IMR-90 (cell line): Measurements from ENCODE around the gene INPP5E. TPM values are rescaled to one million over a fixed set of nuclear protein-coding genes. Genes with fewer than 3 reads are reported as not detected.

ENCODE experiments used
- ATAC-seq: fragments of 200-7000 bp; cut with Tn5 transposase; 2 replicates; pipeline ENCODE4 v1.9.1; 2020; ENCODE audit warnings: low read depth, mild to moderate bottlenecking, moderate library complexity
- BruUV-seq: library from RNA; stranded (reverse); fragments of 400-500 nt; replicated peaks from 2 replicates; lab custom pipeline; 2021; lab: Mats Ljungman, UMichigan
- CTCF ChIA-PET: fragments of 300-600 bp; formaldehyde crosslinking; extraction: SDS; loops from one replicate; lab custom pipeline; 2021; ENCODE audit warnings: antibody characterized with exemption; lab: Yijun Ruan, JAX
- POLR2A ChIA-PET: fragments of 300-600 bp; sonication (Branson Sonifier 250); formaldehyde crosslinking; loops from one replicate; lab custom pipeline; 2022; ENCODE audit warnings: antibody characterized with exemption; ENCODE audit not compliant: unreplicated experiment; lab: Charles Lee
- DNase-seq: peaks from one replicate; pipeline ENCODE4 v3.0.0; 2013
- H2AFZ ChIP-seq: replicated peaks from 2 replicates; pipeline ENCODE3; 2013; ENCODE audit warnings: low read length, mild to moderate bottlenecking; ENCODE audit not compliant: poor library complexity
- H2AK5ac ChIP-seq: 2 replicates; pipeline ENCODE4 v1.6.1; 2013; ENCODE audit warnings: low read depth, low read length, inconsistent platforms
- H2AK9ac ChIP-seq: replicated peaks from 2 replicates; pipeline ENCODE3; 2013; ENCODE audit warnings: mild to moderate bottlenecking, low read depth, low read length, moderate library complexity; ENCODE audit not compliant: poor library complexity
- H2BK120ac ChIP-seq: 2 replicates; pipeline ENCODE4 v1.6.1; 2013; ENCODE audit warnings: low read depth, low read length, inconsistent platforms
- H2BK15ac ChIP-seq: 3 replicates; pipeline ENCODE4 v1.6.1; 2013; ENCODE audit warnings: low read depth, low read length, inconsistent platforms
- H2BK20ac ChIP-seq: 2 replicates; pipeline ENCODE4 v1.6.1; 2013; ENCODE audit warnings: low read depth, mild to moderate bottlenecking, inconsistent platforms, low read length, moderate library complexity
- H2BK5ac ChIP-seq: 2 replicates; pipeline ENCODE4 v1.6.1; 2013; ENCODE audit warnings: mild to moderate bottlenecking, low read depth, low read length, inconsistent platforms; ENCODE audit not compliant: poor library complexity, severe bottlenecking
- H3K14ac ChIP-seq: replicated peaks from 2 replicates; pipeline ENCODE4 v1.6.1; 2013; ENCODE audit warnings: low read depth, low read length, inconsistent platforms
- H3K18ac ChIP-seq: 2 replicates; pipeline ENCODE4 v1.6.1; 2013; ENCODE audit warnings: low read depth, low read length, control low read depth
- H3K23ac ChIP-seq: 2 replicates; pipeline ENCODE4 v1.6.1; 2013; ENCODE audit warnings: low read depth, low read length, inconsistent platforms
- H3K27ac ChIP-seq: 2 replicates; pipeline ENCODE4 v1.5.1; 2013; ENCODE audit warnings: mild to moderate bottlenecking, control low read depth, low read length; ENCODE audit not compliant: insufficient read depth
- H3K27me3 ChIP-seq: 2 replicates; pipeline ENCODE4 v1.6.1; 2013; ENCODE audit warnings: low read length; ENCODE audit not compliant: control insufficient read depth, insufficient read depth
- H3K36me3 ChIP-seq: 2 replicates; pipeline ENCODE4 v1.6.1; 2013; ENCODE audit warnings: low read length, mixed read lengths; ENCODE audit not compliant: control insufficient read depth, insufficient read depth
- H3K4ac ChIP-seq: 2 replicates; pipeline ENCODE4 v1.6.1; 2013; ENCODE audit warnings: low read depth, low read length, inconsistent platforms
- H3K4me1 ChIP-seq: 2 replicates; pipeline ENCODE4 v1.6.1; 2013; ENCODE audit warnings: low read length, mixed read lengths; ENCODE audit not compliant: control insufficient read depth, insufficient read depth
- H3K4me2 ChIP-seq: 2 replicates; pipeline ENCODE4 v1.6.1; 2013; ENCODE audit warnings: low read depth, mild to moderate bottlenecking, control low read depth, low read length, moderate library complexity
- H3K4me3 ChIP-seq: 2 replicates; pipeline ENCODE4 v1.5.1; 2013; ENCODE audit warnings: low read depth, mild to moderate bottlenecking, control low read depth, low read length, moderate library complexity; ENCODE audit not compliant: insufficient read depth
- H3K56ac ChIP-seq: 2 replicates; pipeline ENCODE4 v1.6.1; 2013; ENCODE audit warnings: low read length, inconsistent platforms; ENCODE audit not compliant: insufficient read depth; ENCODE audit errors: extremely low read depth
- H3K79me1 ChIP-seq, 2 experiments: 2 replicates each; pipeline ENCODE4 v1.6.1; 2013; ENCODE audit warnings: low read length in 2 of 2, inconsistent platforms in 1 of 2, low read depth in 1 of 2
- H3K9ac ChIP-seq: 2 replicates; pipeline ENCODE4 v1.6.1; 2013; ENCODE audit warnings: low read depth, low read length, control low read depth
- H3K9me1 ChIP-seq: 2 replicates; pipeline ENCODE4 v1.6.1; 2013; ENCODE audit warnings: low read length, inconsistent platforms; ENCODE audit not compliant: insufficient read depth
- H3K9me3 ChIP-seq: 2 replicates; pipeline ENCODE4 v1.6.1; 2013; ENCODE audit warnings: low read length; ENCODE audit not compliant: control insufficient read depth, insufficient read depth
- H4K20me1 ChIP-seq: 2 replicates; pipeline ENCODE4 v1.6.1; 2013; ENCODE audit warnings: low read length, inconsistent platforms; ENCODE audit not compliant: insufficient read depth
- H4K5ac ChIP-seq: 2 replicates; pipeline ENCODE4 v1.6.1; 2013; ENCODE audit warnings: mild to moderate bottlenecking, low read depth, low read length, control low read depth
- H4K8ac ChIP-seq, 2 experiments: 2 replicates each; pipeline ENCODE4 v1.6.1; 2013; ENCODE audit warnings: low read depth in 2 of 2, low read length in 2 of 2, control low read depth in 1 of 2, inconsistent platforms in 1 of 2
- H4K91ac ChIP-seq: 2 replicates; pipeline ENCODE4 v1.6.1; 2013; ENCODE audit warnings: low read depth, low read length, inconsistent platforms; ENCODE audit not compliant: insufficient read depth
- CHD1 ChIP-seq: IDR thresholded peaks from 2 replicates; pipeline ENCODE4 v1.6.1; 2012; ENCODE audit warnings: low read depth, low read length, improper control_type of control experiment
- FOS ChIP-seq: fragments of 150-350 bp; IDR thresholded peaks from 2 replicates; pipeline ENCODE4 v1.6.1; 2016; ENCODE audit warnings: low read depth, low read length
- MAFK ChIP-seq: IDR thresholded peaks from 2 replicates; pipeline ENCODE4 v1.6.1; 2012; ENCODE audit warnings: low read depth, low read length, improper control_type of control experiment
- MAZ ChIP-seq: IDR thresholded peaks from 2 replicates; pipeline ENCODE4 v1.6.1; 2012; ENCODE audit warnings: low read depth, mild to moderate bottlenecking, low read length, improper control_type of control experiment, moderate library complexity, borderline replicate concordance
- WGBS, 2 experiments: methylation state at CpG; one replicate each; pipeline versions ENCODE4 v1.1.5 to v1.1.7; 2013; ENCODE audit warnings: missing lambda C conversion rate in 2 of 2; ENCODE audit not compliant: insufficient read length in 1 of 2; ENCODE audit errors: extremely low coverage in 2 of 2; 5-methylcytosine and 5-hydroxymethylcytosine counted together
- dilution Hi-C: fragments of 300-500 bp; cut with HindIII; formaldehyde crosslinking; loops from one replicate; pipeline ENCODE4 v1.14.3; 2018; ENCODE audit warnings: low sequenced_read_pairs; ENCODE audit not compliant: unreplicated experiment
- in situ Hi-C: fragments of 300-500 bp; cut with MboI; formaldehyde crosslinking; loops from 3 replicates; pipeline ENCODE4 v1.14.3; 2019; ENCODE audit warnings: low sequenced_read_pairs, inconsistent platforms, mixed read lengths
- intact Hi-C: fragments of 100-400 bp; cut with micrococcal nuclease; formaldehyde crosslinking; loops from 2 replicates; pipeline ENCODE4 v1.10.0; 2022
- polyA plus RNA-seq, 3 experiments: library from polyadenylated mRNA; depleted of rRNA; stranded (reverse); fragments of >200 nt; gene quantifications; 2 replicates each; pipeline ENCODE4 v1.2.3, GENCODE V29; 2012; ENCODE audit warnings: low replicate concordance in 1 of 3
- total RNA-seq: library from RNA; depleted of rRNA; stranded (reverse); fragments of >200 nt; gene quantifications from 2 replicates; pipeline ENCODE4 v1.2.3, GENCODE V29; 2012; rRNA removed
- TF ChIP-seq, protein P1 (sequence below): conservative IDR thresholded peaks from 2 replicates; pipeline ENCODE4 v1.5.1; 2012; ENCODE audit warnings: mild to moderate bottlenecking, low read depth, low read length, improper control_type of control experiment
- TF ChIP-seq, protein P2 (sequence below): fragments of 150-350 bp; IDR thresholded peaks from 2 replicates; pipeline ENCODE4 v1.6.1; 2016; ENCODE audit warnings: low read depth, mild to moderate bottlenecking, low read length, moderate library complexity, borderline replicate concordance

The INPP5E gene
- total and polyA plus RNA-seq, 2 of the 4 experiments (the other 2 are of a cell fraction) = 1.6 to 9.4 TPM

DNA sequence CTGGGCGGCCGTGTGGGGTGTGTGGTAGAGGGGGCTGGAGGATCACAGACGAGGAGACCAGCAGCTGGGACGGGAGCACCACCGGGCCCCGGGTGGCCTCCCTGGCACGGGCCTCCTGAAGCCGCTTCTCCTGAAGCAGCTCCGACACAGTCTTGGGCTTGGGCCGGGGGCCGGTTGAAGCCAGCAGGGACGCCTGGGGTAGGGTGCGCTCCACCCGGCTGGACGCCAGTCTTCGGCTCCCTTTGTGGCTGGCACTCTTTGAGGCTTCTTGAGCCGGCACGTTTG lies 60.7 kb downstream of the INPP5E start:
- H4K8ac ChIP-seq = no peak overlapping the region
- H4K91ac ChIP-seq = no peak overlapping the region
- no peak overlapping the region for H2AK9ac ChIP-seq
- no peak overlapping the region for H3K27ac ChIP-seq
- H3K79me1 ChIP-seq = no peaks in the 10 kb centered on the region
- no peak overlapping the region for H2BK120ac ChIP-seq
- no peak overlapping the region for H3K18ac ChIP-seq
- peaks cover 44% of the 10 kb centered on the region for H3K36me3 ChIP-seq
- BruUV-seq = no TSS peak
- H3K4ac ChIP-seq = no peak overlapping the region
- H2BK20ac ChIP-seq = no peak overlapping the region
- H3K4me3 ChIP-seq = no peak overlapping the region
- H2AK5ac ChIP-seq = no peak overlapping the region
- DNase-seq (no peak), ATAC-seq (no peak)
- no peak overlapping the region for H2BK15ac ChIP-seq
- intact Hi-C loops (no loop called here), dilution Hi-C loops (no loop called here), in situ Hi-C loops (no loop called here)
- CTCF ChIA-PET = no interaction called here
- H3K4me2 ChIP-seq = no peak overlapping the region
- POLR2A ChIA-PET = no interaction called here
- no peak overlapping the region for H2BK5ac ChIP-seq
- no peaks in the 10 kb centered on the region for H4K20me1 ChIP-seq
- H3K4me1 ChIP-seq = no peaks in the 10 kb centered on the region
- no peaks in the 10 kb centered on the region for H3K9me1 ChIP-seq
- no peak overlapping the region for H3K9ac ChIP-seq
- 94% methylated on average over 6 of the region's 18 CpGs; no CpG with 5 or more reads in 1 of the 2 experiments for WGBS, 2 experiments
- H3K23ac ChIP-seq = no peak overlapping the region
- no peaks in the 10 kb centered on the region for H3K9me3 ChIP-seq
- TF ChIP-seq CHD1 (no peak), MAFK (no peak), FOS (no peak), MAZ (no peak)
- TF ChIP-seq, protein P1, sequence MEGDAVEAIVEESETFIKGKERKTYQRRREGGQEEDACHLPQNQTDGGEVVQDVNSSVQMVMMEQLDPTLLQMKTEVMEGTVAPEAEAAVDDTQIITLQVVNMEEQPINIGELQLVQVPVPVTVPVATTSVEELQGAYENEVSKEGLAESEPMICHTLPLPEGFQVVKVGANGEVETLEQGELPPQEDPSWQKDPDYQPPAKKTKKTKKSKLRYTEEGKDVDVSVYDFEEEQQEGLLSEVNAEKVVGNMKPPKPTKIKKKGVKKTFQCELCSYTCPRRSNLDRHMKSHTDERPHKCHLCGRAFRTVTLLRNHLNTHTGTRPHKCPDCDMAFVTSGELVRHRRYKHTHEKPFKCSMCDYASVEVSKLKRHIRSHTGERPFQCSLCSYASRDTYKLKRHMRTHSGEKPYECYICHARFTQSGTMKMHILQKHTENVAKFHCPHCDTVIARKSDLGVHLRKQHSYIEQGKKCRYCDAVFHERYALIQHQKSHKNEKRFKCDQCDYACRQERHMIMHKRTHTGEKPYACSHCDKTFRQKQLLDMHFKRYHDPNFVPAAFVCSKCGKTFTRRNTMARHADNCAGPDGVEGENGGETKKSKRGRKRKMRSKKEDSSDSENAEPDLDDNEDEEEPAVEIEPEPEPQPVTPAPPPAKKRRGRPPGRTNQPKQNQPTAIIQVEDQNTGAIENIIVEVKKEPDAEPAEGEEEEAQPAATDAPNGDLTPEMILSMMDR = no peak
- TF ChIP-seq, protein P2, sequence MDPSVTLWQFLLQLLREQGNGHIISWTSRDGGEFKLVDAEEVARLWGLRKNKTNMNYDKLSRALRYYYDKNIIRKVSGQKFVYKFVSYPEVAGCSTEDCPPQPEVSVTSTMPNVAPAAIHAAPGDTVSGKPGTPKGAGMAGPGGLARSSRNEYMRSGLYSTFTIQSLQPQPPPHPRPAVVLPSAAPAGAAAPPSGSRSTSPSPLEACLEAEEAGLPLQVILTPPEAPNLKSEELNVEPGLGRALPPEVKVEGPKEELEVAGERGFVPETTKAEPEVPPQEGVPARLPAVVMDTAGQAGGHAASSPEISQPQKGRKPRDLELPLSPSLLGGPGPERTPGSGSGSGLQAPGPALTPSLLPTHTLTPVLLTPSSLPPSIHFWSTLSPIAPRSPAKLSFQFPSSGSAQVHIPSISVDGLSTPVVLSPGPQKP = no peak
- no peaks in the 10 kb centered on the region for H3K27me3 ChIP-seq
- no peak overlapping the region for H3K56ac ChIP-seq
- no peak overlapping the region for H4K5ac ChIP-seq
- H2AFZ ChIP-seq = no peak overlapping the region
- H3K14ac ChIP-seq = no peak overlapping the region

Other genes starting within 250 kb of the INPP5E start
- not detected in 2 replicates for gene LHX3, start 234.7 kb downstream of the INPP5E start, total RNA-seq
- not detected in 2 replicates for gene LHX3, start 234.7 kb downstream of the INPP5E start, polyA plus RNA-seq (2012; rRNA removed)
- 5.0 and 5.9 TPM in 2 replicates for gene QSOX2, start 194.0 kb downstream of the INPP5E start, total RNA-seq
- 12.7 and 12.9 TPM in 2 replicates for gene QSOX2, start 194.0 kb downstream of the INPP5E start, polyA plus RNA-seq (2012; rRNA removed)
- gene CCDC187, start 135.8 kb downstream of the INPP5E start, total RNA-seq = not detected in 2 replicates
- not detected in 2 replicates for gene CCDC187, start 135.8 kb downstream of the INPP5E start, polyA plus RNA-seq (2012; rRNA removed)
- 28.7 and 29.7 TPM in 2 replicates for gene GPSM1, start 112.3 kb downstream of the INPP5E start, total RNA-seq
- gene GPSM1, start 112.3 kb downstream of the INPP5E start, polyA plus RNA-seq (2012; rRNA removed) = 71.2 and 91.4 TPM in 2 replicates
- gene DNLZ, start 76.1 kb downstream of the INPP5E start, total RNA-seq = 2.0 and 6.1 TPM in 2 replicates
- 11.4 and 20.3 TPM in 2 replicates for gene DNLZ, start 76.1 kb downstream of the INPP5E start, polyA plus RNA-seq (2012; rRNA removed)
- gene CARD9, start 66.2 kb downstream of the INPP5E start, total RNA-seq = 0.36 and 1.1 TPM in 2 replicates
- 1.5 and 1.9 TPM in 2 replicates for gene CARD9, start 66.2 kb downstream of the INPP5E start, polyA plus RNA-seq (2012; rRNA removed)
- 2.5 and 3.1 TPM in 2 replicates for gene SNAPC4, start 39.7 kb downstream of the INPP5E start, total RNA-seq
- 6.5 and 7.6 TPM in 2 replicates for gene SNAPC4, start 39.7 kb downstream of the INPP5E start, polyA plus RNA-seq (2012; rRNA removed)
- gene ENTR1, start 29.2 kb downstream of the INPP5E start, total RNA-seq = 14.5 and 17.2 TPM in 2 replicates
- 34.9 and 37.3 TPM in 2 replicates for gene ENTR1, start 29.2 kb downstream of the INPP5E start, polyA plus RNA-seq (2012; rRNA removed)
- 62.6 and 86.7 TPM in 2 replicates for gene PMPCA, start 29.2 kb downstream of the INPP5E start, total RNA-seq
- gene PMPCA, start 29.2 kb downstream of the INPP5E start, polyA plus RNA-seq (2012; rRNA removed) = 95.8 and 102 TPM in 2 replicates
- 12.2 and 12.8 TPM in 2 replicates for gene SEC16A, start 43.2 kb upstream of the INPP5E start, total RNA-seq
- gene SEC16A, start 43.2 kb upstream of the INPP5E start, polyA plus RNA-seq (2012; rRNA removed) = 42.2 and 48.1 TPM in 2 replicates
- 1.8 and 2.5 TPM in 2 replicates for gene NOTCH1, start 106.2 kb upstream of the INPP5E start, total RNA-seq
- gene NOTCH1, start 106.2 kb upstream of the INPP5E start, polyA plus RNA-seq (2012; rRNA removed) = 6.0 and 6.9 TPM in 2 replicates
- 1.4 and 2.2 TPM in 2 replicates for gene EGFL7, start 223.1 kb upstream of the INPP5E start, total RNA-seq
- 10.4 and 16.4 TPM in 2 replicates for gene EGFL7, start 223.1 kb upstream of the INPP5E start, polyA plus RNA-seq (2012; rRNA removed)
- 16.1 and 18.9 TPM in 2 replicates for gene AGPAT2, start 247.6 kb upstream of the INPP5E start, total RNA-seq
- gene AGPAT2, start 247.6 kb upstream of the INPP5E start, polyA plus RNA-seq (2012; rRNA removed) = 37.2 and 39.5 TPM in 2 replicates